ENCODE data around the gene PDE11A.
"Not testable (repeated sequence)": the region's sequence is repeated elsewhere in the genome, so short reads cannot be mapped to it uniquely, and the experiment has no call there.

PDE11A gene

GRCh38 chr2:177817300-177817699 lies 255.3 kb downstream of the PDE11A start:
- DNase-seq (ENCODE audit: low read depth in 2 of 2), result no peak

- DNase-seq (ENCODE audit: low read depth in 2 of 2), result no peak
Observed at GRCh38 chr2:177816766-177817165, 255.8 kb downstream of the PDE11A start.

- DNase-seq (ENCODE audit: low read depth in 2 of 2), result no peak
Observed at GRCh38 chr2:177812713-177813396, 259.7 kb downstream of the PDE11A start.

- DNase-seq (ENCODE audit: low read depth in 2 of 2), result no peak
Observed at GRCh38 chr2:177810906-177811305, 261.7 kb downstream of the PDE11A start.

GRCh38 chr2:177808984-177809809 lies 263.4 kb downstream of the PDE11A start:
- no peak for DNase-seq (ENCODE audit: low read depth in 2 of 2)

- no peak for DNase-seq (ENCODE audit: low read depth in 2 of 2)
Observed at GRCh38 chr2:177806025-177806424, 266.6 kb downstream of the PDE11A start.

GRCh38 chr2:177799531-177799930 lies 273.0 kb downstream of the PDE11A start:
- no peak for DNase-seq (ENCODE audit: low read depth in 2 of 2)

- DNase-seq (ENCODE audit: low read depth in 2 of 2), result no peak
Observed at GRCh38 chr2:177797808-177798207, 274.8 kb downstream of the PDE11A start.

- DNase-seq (ENCODE audit: low read depth in 2 of 2), result no peak
Observed at GRCh38 chr2:177796654-177797415, 275.7 kb downstream of the PDE11A start.

- no peak for DNase-seq (ENCODE audit: low read depth in 2 of 2)
Observed at GRCh38 chr2:177796011-177796410, 276.6 kb downstream of the PDE11A start.

GRCh38 chr2:177785143-177785542 lies 287.4 kb downstream of the PDE11A start:
- not testable (repeated sequence) for DNase-seq (ENCODE audit: low read depth in 2 of 2)

GRCh38 chr2:177784745-177785067 lies 287.9 kb downstream of the PDE11A start:
- DNase-seq (ENCODE audit: low read depth in 2 of 2), result no peak

GRCh38 chr2:177783835-177784744 lies 288.5 kb downstream of the PDE11A start:
- DNase-seq (ENCODE audit: low read depth in 2 of 2), result no peak

- DNase-seq (ENCODE audit: low read depth in 2 of 2), result no peak
Observed at GRCh38 chr2:177783091-177783490, 289.5 kb downstream of the PDE11A start.

- no peak for DNase-seq (ENCODE audit: low read depth in 2 of 2)
Observed at GRCh38 chr2:177782613-177783012, 290.0 kb downstream of the PDE11A start.

GRCh38 chr2:177778472-177778871 lies 294.1 kb downstream of the PDE11A start:
- no peak for DNase-seq (ENCODE audit: low read depth in 2 of 2)

GRCh38 chr2:177772529-177772928 lies 300.0 kb downstream of the PDE11A start:
- DNase-seq (ENCODE audit: low read depth in 2 of 2), result no peak

- DNase-seq (ENCODE audit: low read depth in 2 of 2), result no peak
Observed at GRCh38 chr2:177771191-177771590, 301.4 kb downstream of the PDE11A start.

GRCh38 chr2:177767768-177768167 lies 304.8 kb downstream of the PDE11A start:
- DNase-seq (ENCODE audit: low read depth in 2 of 2), result no peak

GRCh38 chr2:177765698-177766097 lies 306.9 kb downstream of the PDE11A start:
- no peak for DNase-seq (ENCODE audit: low read depth in 2 of 2)

- DNase-seq (ENCODE audit: low read depth in 2 of 2), result peak; percentile 71 to 75
Observed at GRCh38 chr2:177763531-177764265, 308.9 kb downstream of the PDE11A start.
